HepG2 (cell line): Measurements from ENCODE around the gene CCT7. TPM values are rescaled to one million over a fixed set of nuclear protein-coding genes. Genes with fewer than 3 reads are reported as not detected.

Experiments
- CREM ChIP-seq, 2 experiments: sonication (generic) in 1 of 2; formaldehyde crosslinking in 1 of 2; IDR thresholded peaks; 2 replicates each; pipeline versions ENCODE4 v1.4.0 to v1.6.1; 2016 to 2020; ENCODE audit warnings: antibody characterized with exemption in 1 of 2, mild to moderate bottlenecking in 1 of 2, missing genetic modification reagents in 1 of 2
- FOXA3 ChIP-seq: IDR thresholded peaks from 2 replicates; pipeline ENCODE4 v1.6.1; 2016; ENCODE audit warnings: missing genetic modification reagents, missing compliant biosample characterization
- JUNB ChIP-seq: sonication (generic); formaldehyde crosslinking; IDR thresholded peaks from 2 replicates; pipeline ENCODE4 v1.8.0; 2022; ENCODE audit warnings: missing genetic modification reagents, mild to moderate bottlenecking, borderline replicate concordance
- KLF6 ChIP-seq: IDR thresholded peaks from 2 replicates; pipeline ENCODE4 v1.8.0; 2016; ENCODE audit warnings: missing biosample characterization, missing genetic modification reagents
- MAZ ChIP-seq, 2 experiments: sonication (generic) in 1 of 2; formaldehyde crosslinking in 1 of 2; IDR thresholded peaks; 2 replicates each; pipeline versions ENCODE4 v1.5.0 to v1.6.1; 2012 to 2020; ENCODE audit warnings: low read depth in 2 of 2, mild to moderate bottlenecking in 2 of 2, borderline replicate concordance in 1 of 2, improper control_type of control experiment in 1 of 2, low read length in 1 of 2, missing genetic modification reagents in 1 of 2, moderate library complexity in 1 of 2
- NFIB ChIP-seq: sonication (generic); formaldehyde crosslinking; IDR thresholded peaks from 2 replicates; pipeline ENCODE4 v1.9.0; 2021; ENCODE audit warnings: missing genetic modification reagents, mild to moderate bottlenecking, borderline replicate concordance
- POGK ChIP-seq: sonication (generic); formaldehyde crosslinking; conservative IDR thresholded peaks from 2 replicates; pipeline ENCODE4 v1.8.0; 2022; ENCODE audit warnings: mild to moderate bottlenecking, moderate library complexity, missing genetic modification reagents
- POLR2G ChIP-seq: fragments of 200-400 bp; formaldehyde crosslinking; IDR thresholded peaks from 2 replicates; pipeline ENCODE4 v1.6.1; 2018; ENCODE audit warnings: mild to moderate bottlenecking, low read depth, low read length, moderate library complexity
- SMAD3 ChIP-seq: sonication (generic); formaldehyde crosslinking; IDR thresholded peaks from 2 replicates; pipeline ENCODE4 v1.4.0; 2020; ENCODE audit warnings: missing genetic modification reagents
- ZBTB4 ChIP-seq: sonication (generic); formaldehyde crosslinking; IDR thresholded peaks from 2 replicates; pipeline ENCODE4 v1.4.0; 2020; ENCODE audit warnings: missing genetic modification reagents, mild to moderate bottlenecking, borderline replicate concordance
- ZNF124 ChIP-seq: sonication (generic); formaldehyde crosslinking; IDR thresholded peaks from 2 replicates; pipeline ENCODE4 v1.4.0; 2020; ENCODE audit warnings: missing genetic modification reagents
- ZNF446 ChIP-seq: sonication (generic); formaldehyde crosslinking; IDR thresholded peaks from 2 replicates; pipeline ENCODE4 v1.5.0; 2020; ENCODE audit warnings: mild to moderate bottlenecking, missing genetic modification reagents
- ZNF496 ChIP-seq: sonication (generic); formaldehyde crosslinking; IDR thresholded peaks from 2 replicates; pipeline ENCODE4 v1.8.1; 2023; ENCODE audit warnings: mild to moderate bottlenecking, moderate library complexity, missing genetic modification reagents; ENCODE audit not compliant: insufficient replicate concordance
- ZNF589 ChIP-seq: sonication (generic); formaldehyde crosslinking; conservative IDR thresholded peaks from 2 replicates; pipeline ENCODE4 v1.8.0; 2022; ENCODE audit warnings: mild to moderate bottlenecking, moderate library complexity, missing genetic modification reagents
- ZNF782 ChIP-seq: sonication (generic); formaldehyde crosslinking; IDR thresholded peaks from 2 replicates; pipeline ENCODE4 v1.4.0; 2020; ENCODE audit warnings: missing genetic modification reagents, mild to moderate bottlenecking, borderline replicate concordance
- ZNF878 ChIP-seq: sonication (generic); formaldehyde crosslinking; IDR thresholded peaks from 2 replicates; pipeline ENCODE4 v1.8.1; 2023; ENCODE audit warnings: mild to moderate bottlenecking, missing genetic modification reagents, moderate library complexity
- polyA plus RNA-seq, 8 experiments: library from polyadenylated mRNA; depleted of rRNA in 3 of 8; stranded (reverse) in 7 of 8; unstranded in 1 of 8; fragments of >200 nt; fragmentation: Illumina TruSeq in 4 of 8; extraction: Trizol in 4 of 8; gene quantifications; 2 replicates each; pipeline versions ENCODE4 v1.2.1 to v1.2.3, GENCODE V29; 2011 to 2016; ENCODE audit warnings: low read depth in 4 of 8, missing spikeins in 1 of 8, mixed read lengths in 1 of 8; ENCODE audit not compliant: insufficient read depth in 1 of 8
- total RNA-seq, 5 experiments: library from RNA; depleted of rRNA; stranded (reverse); fragments of >200 nt; fragmentation: Illumina TruSeq; extraction: Trizol; gene quantifications; 2 replicates each; pipeline ENCODE4 v1.2.3, GENCODE V29; 2016; ENCODE audit warnings: low read depth in 1 of 5
- TF ChIP-seq, protein P1 (sequence below): sonication (generic); formaldehyde crosslinking; IDR thresholded peaks from 2 replicates; pipeline ENCODE4 v1.8.0; 2022; ENCODE audit warnings: missing genetic modification reagents, mild to moderate bottlenecking, inconsistent platforms, borderline replicate concordance
- TF ChIP-seq, protein P2 (sequence below): sonication (generic); formaldehyde crosslinking; IDR thresholded peaks from 2 replicates; pipeline ENCODE4 v1.8.1; 2023; ENCODE audit warnings: mild to moderate bottlenecking, moderate library complexity, missing genetic modification reagents
- TF ChIP-seq, protein P3 (sequence below): sonication (generic); formaldehyde crosslinking; IDR thresholded peaks from 2 replicates; pipeline ENCODE4 v1.4.0; 2020; ENCODE audit warnings: low read depth, mild to moderate bottlenecking, missing genetic modification reagents

The CCT7 gene
- total and polyA plus RNA-seq, 2 of the 13 experiments (the other 11 are each of a cell fraction or from before 2014, with no cell fraction given), result 347 to 517 TPM

- peak; percentile 90 for TF ChIP-seq POGK
- peak; percentile 35; the same call in 1 of the 2 replicates for TF ChIP-seq POLR2G
- peak; percentile 32; the same call in 1 of the 2 replicates for TF ChIP-seq FOXA3 (CRISPR knock-in tag)
- no peak for TF ChIP-seq NFIB (CRISPR knock-in tag)
- TF ChIP-seq ZNF589, result no peak
- no peak; the same call in 1 of the 2 replicates for TF ChIP-seq SMAD3 (CRISPR knock-in tag)
- TF ChIP-seq ZNF782, result peak; percentile 90; the same call in 1 of the 2 replicates
- TF ChIP-seq, protein P1, sequence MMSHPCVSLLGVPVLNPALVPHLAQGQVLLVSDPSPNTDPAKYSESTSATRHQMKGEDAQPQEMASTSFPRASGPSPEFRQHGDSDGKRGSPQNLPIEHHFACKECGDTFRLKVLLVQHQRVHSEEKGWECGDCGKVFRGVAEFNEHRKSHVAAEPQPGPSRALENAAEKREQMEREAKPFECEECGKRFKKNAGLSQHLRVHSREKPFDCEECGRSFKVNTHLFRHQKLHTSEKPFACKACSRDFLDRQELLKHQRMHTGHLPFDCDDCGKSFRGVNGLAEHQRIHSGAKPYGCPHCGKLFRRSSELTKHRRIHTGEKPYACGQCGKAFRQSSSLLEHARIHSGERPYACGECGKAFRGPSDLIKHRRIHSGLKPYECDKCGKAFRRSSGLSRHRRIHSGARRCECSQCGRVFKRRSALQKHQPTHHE (CRISPR knock-in tag), result peak; percentile 92
- TF ChIP-seq ZBTB4 (CRISPR knock-in tag), result no peak
- TF ChIP-seq, protein P2, sequence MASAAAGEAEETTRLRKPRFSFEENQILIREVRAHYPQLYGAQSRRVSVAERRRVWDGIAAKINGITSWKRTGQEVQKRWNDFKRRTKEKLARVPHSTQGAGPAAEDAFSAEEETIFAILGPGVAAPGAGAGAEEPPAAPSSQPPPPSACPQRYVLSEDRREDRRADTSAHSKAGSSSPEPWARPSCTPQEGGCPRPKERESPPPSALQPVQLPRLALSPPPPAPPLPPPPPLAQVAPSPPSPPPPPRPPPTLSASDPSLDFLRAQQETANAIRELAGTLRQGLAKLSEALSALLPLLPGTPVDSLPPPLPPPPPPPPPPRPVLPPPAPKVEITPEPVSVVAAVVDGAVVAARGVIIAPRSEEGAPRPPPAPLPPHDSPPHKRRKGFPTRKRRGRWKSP (CRISPR knock-in tag), result peak; percentile 38; the same call in 1 of the 2 replicates
- TF ChIP-seq JUNB, result no peak; the same call in 1 of the 2 replicates
- peak; percentile 82 for TF ChIP-seq CREM (IDR thresholded peaks at IDR 0.05)
- no peak for TF ChIP-seq CREM (CRISPR knock-in tag; IDR thresholded peaks at IDR 0.05)
- TF ChIP-seq ZNF124 (CRISPR knock-in tag), result peak; percentile 92
- TF ChIP-seq ZNF446 (CRISPR knock-in tag), result peak; percentile 21; the same call in 1 of the 2 replicates
- TF ChIP-seq ZNF496 (CRISPR knock-in tag), result no peak
- peak; percentile 35; the same call in 1 of the 2 replicates for TF ChIP-seq MAZ (IDR thresholded peaks at IDR 0.05; ENCODE audit: borderline replicate concordance, low read depth, low read length)
- peak; percentile 82 for TF ChIP-seq MAZ (CRISPR knock-in tag; IDR thresholded peaks at IDR 0.05; ENCODE audit: low read depth)
- peak; percentile 89 for TF ChIP-seq ZNF878 (CRISPR knock-in tag)
- no peak; the same call in 1 of the 2 replicates for TF ChIP-seq KLF6 (CRISPR knock-in tag)
- TF ChIP-seq, protein P3, sequence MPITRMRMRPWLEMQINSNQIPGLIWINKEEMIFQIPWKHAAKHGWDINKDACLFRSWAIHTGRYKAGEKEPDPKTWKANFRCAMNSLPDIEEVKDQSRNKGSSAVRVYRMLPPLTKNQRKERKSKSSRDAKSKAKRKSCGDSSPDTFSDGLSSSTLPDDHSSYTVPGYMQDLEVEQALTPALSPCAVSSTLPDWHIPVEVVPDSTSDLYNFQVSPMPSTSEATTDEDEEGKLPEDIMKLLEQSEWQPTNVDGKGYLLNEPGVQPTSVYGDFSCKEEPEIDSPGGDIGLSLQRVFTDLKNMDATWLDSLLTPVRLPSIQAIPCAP (CRISPR knock-in tag), result no peak
These were observed 765 bp upstream of the CCT7 start, which contains the start of gene PRADC1 (continued) for GRCh38 chr2:73233154-73233931.
